ENCODE measurements around the gene SDK2. TPM values are rescaled to one million over a fixed set of nuclear protein-coding genes. Genes with fewer than 3 reads are reported as not detected.

The SDK2 gene
- total and polyA plus RNA-seq, 2 of the 4 experiments (the other 2 are of a cell fraction) = under 0.01 to 0.03 TPM

DNA sequence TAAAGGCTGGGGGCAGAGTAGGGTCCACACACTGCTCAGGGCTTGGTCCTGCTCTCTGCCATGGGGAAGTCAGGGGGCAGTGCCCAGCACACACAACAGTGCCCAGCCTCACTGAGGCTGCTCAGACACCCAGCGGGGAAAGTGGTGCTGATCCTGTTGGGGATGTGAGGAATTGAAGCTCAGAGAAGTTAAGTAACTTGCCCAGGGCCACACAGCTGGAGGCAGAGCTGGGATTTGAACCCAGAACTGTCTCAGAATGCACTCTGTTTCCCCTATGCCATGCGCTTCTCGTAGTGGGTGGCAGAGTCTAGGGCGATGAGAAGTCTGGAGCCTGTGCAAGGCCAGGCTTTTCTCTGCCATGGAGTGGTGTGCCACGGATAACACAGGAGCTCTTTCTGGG is 59.3 kb downstream of the SDK2 start:
- Histone ChIP-seq H3K23ac (ENCODE audit: low read depth, low read length) (no peak overlapping the region), H2AK5ac (ENCODE audit: low read depth, low read length) (no peak overlapping the region), H4K8ac (ENCODE audit: low read depth in 2 of 2, low read length in 2 of 2) (no peak overlapping the region), H3K27ac (ENCODE audit: insufficient read depth, low read length) (no peak overlapping the region), H4K5ac (ENCODE audit: low read depth, low read length) (no peak overlapping the region), H2BK20ac (ENCODE audit: low read depth, low read length) (no peak overlapping the region), H2BK120ac (ENCODE audit: low read depth, low read length) (no peak overlapping the region), H3K4me3 (ENCODE audit: insufficient read depth, low read depth, low read length) (no peak overlapping the region), H3K36me3 (ENCODE audit: control insufficient read depth, insufficient read depth, low read length) (no peaks in the 10 kb centered on the region), H3K79me1 (ENCODE audit: low read depth in 1 of 2, low read length in 2 of 2) (no peaks in the 10 kb centered on the region), H4K91ac (ENCODE audit: insufficient read depth, low read depth, low read length) (no peak overlapping the region), H3K27me3 (ENCODE audit: control insufficient read depth, insufficient read depth, low read length) (no peaks in the 10 kb centered on the region), H3K14ac (replicated peaks; ENCODE audit: low read depth, low read length) (no peak overlapping the region), H3K9ac (ENCODE audit: low read depth, low read length) (no peak overlapping the region), H2BK15ac (ENCODE audit: low read depth, low read length) (no peak overlapping the region), H2AK9ac (replicated peaks; ENCODE audit: low read depth, low read length, poor library complexity) (no peak overlapping the region), H3K4me2 (ENCODE audit: low read depth, low read length) (no peak overlapping the region), H3K18ac (ENCODE audit: low read depth, low read length) (no peak overlapping the region), H3K9me1 (ENCODE audit: insufficient read depth, low read length) (no peaks in the 10 kb centered on the region), H3K56ac (ENCODE audit: extremely low read depth, insufficient read depth, low read length) (no peak overlapping the region), H4K20me1 (ENCODE audit: insufficient read depth, low read length) (no peaks in the 10 kb centered on the region), H3K9me3 (ENCODE audit: control insufficient read depth, insufficient read depth, low read length) (0 out of 2 replicates have a peak, but pooled peaks cover 3% of the 10 kb centered on the region), H3K4me1 (ENCODE audit: control insufficient read depth, insufficient read depth, low read length) (no peaks in the 10 kb centered on the region), H3K4ac (ENCODE audit: low read depth, low read length) (no peak overlapping the region), H2AFZ (replicated peaks; ENCODE audit: low read length, poor library complexity) (no peak overlapping the region), H2BK5ac (ENCODE audit: low read depth, low read length, poor library complexity, severe bottlenecking) (no peak overlapping the region)
- POLR2A ChIA-PET (ENCODE audit: unreplicated experiment) = no interaction called here
- CTCF ChIA-PET = no interaction called here
- WGBS, 2 experiments (ENCODE audit: extremely low coverage in 2 of 2, insufficient read length in 1 of 2) = 74% methylated on average over 3 of the region's 5 CpGs; no CpG with 5 or more reads in 1 of the 2 experiments
- intact Hi-C loops (cut with micrococcal nuclease) (no loop called here), in situ Hi-C loops (cut with MboI; ENCODE audit: low sequenced_read_pairs) (no loop called here), dilution Hi-C loops (cut with HindIII; ENCODE audit: low sequenced_read_pairs, unreplicated experiment) (no loop called here)
- ATAC-seq (ENCODE audit: low read depth) (no peak), DNase-seq (no peak)
- TF ChIP-seq RFX5 (IDR thresholded peaks at IDR 0.05; ENCODE audit: low read depth, low read length) (no peak), CHD1 (IDR thresholded peaks at IDR 0.05; ENCODE audit: low read depth, low read length) (no peak), POLR2A (IDR thresholded peaks at IDR 0.05; ENCODE audit: low read depth, low read length) (no peak), FOS (IDR thresholded peaks at IDR 0.05; ENCODE audit: low read depth, low read length) (no peak), MAFK (IDR thresholded peaks at IDR 0.05; ENCODE audit: low read depth, low read length) (no peak), NFE2L2 (IDR thresholded peaks at IDR 0.05; ENCODE audit: low read depth, low read length) (no peak), USF2 (IDR thresholded peaks at IDR 0.05; ENCODE audit: low read depth, low read length) (no peak), RCOR1 (IDR thresholded peaks at IDR 0.05; ENCODE audit: insufficient replicate concordance, low read length) (no peak), CEBPB (IDR thresholded peaks at IDR 0.05; ENCODE audit: low read depth, low read length) (no peak), MAZ (IDR thresholded peaks at IDR 0.05; ENCODE audit: borderline replicate concordance, low read depth, low read length) (no peak), RAD21 (IDR thresholded peaks at IDR 0.05; ENCODE audit: low read length) (no peak), BHLHE40 (IDR thresholded peaks at IDR 0.05; ENCODE audit: low read depth, low read length) (no peak), SMC3 (IDR thresholded peaks at IDR 0.05; ENCODE audit: low read depth, low read length) (no peak), MXI1 (IDR thresholded peaks at IDR 0.05; ENCODE audit: borderline replicate concordance, low read depth, low read length) (no peak)
- TF ChIP-seq, protein P1, sequence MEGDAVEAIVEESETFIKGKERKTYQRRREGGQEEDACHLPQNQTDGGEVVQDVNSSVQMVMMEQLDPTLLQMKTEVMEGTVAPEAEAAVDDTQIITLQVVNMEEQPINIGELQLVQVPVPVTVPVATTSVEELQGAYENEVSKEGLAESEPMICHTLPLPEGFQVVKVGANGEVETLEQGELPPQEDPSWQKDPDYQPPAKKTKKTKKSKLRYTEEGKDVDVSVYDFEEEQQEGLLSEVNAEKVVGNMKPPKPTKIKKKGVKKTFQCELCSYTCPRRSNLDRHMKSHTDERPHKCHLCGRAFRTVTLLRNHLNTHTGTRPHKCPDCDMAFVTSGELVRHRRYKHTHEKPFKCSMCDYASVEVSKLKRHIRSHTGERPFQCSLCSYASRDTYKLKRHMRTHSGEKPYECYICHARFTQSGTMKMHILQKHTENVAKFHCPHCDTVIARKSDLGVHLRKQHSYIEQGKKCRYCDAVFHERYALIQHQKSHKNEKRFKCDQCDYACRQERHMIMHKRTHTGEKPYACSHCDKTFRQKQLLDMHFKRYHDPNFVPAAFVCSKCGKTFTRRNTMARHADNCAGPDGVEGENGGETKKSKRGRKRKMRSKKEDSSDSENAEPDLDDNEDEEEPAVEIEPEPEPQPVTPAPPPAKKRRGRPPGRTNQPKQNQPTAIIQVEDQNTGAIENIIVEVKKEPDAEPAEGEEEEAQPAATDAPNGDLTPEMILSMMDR (conservative IDR thresholded peaks at IDR 0.05; ENCODE audit: low read depth, low read length) = no peak
- TF ChIP-seq, protein P2, sequence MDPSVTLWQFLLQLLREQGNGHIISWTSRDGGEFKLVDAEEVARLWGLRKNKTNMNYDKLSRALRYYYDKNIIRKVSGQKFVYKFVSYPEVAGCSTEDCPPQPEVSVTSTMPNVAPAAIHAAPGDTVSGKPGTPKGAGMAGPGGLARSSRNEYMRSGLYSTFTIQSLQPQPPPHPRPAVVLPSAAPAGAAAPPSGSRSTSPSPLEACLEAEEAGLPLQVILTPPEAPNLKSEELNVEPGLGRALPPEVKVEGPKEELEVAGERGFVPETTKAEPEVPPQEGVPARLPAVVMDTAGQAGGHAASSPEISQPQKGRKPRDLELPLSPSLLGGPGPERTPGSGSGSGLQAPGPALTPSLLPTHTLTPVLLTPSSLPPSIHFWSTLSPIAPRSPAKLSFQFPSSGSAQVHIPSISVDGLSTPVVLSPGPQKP (IDR thresholded peaks at IDR 0.05; ENCODE audit: borderline replicate concordance, low read depth, low read length) = no peak
- no TSS peak for BruUV-seq (replicated peaks)
